Endometrium (tissue), 2 donors: ENCODE results near the gene PRDM16.

Source experiments
- FAIRE-seq: peaks from 2 replicates; lab custom pipeline; 2012; peaks lifted over from hg19 to GRCh38; lab: Jason Lieb, UNC
- donor health status: control.
- donor health status: control.

The PRDM16 gene

DNA sequence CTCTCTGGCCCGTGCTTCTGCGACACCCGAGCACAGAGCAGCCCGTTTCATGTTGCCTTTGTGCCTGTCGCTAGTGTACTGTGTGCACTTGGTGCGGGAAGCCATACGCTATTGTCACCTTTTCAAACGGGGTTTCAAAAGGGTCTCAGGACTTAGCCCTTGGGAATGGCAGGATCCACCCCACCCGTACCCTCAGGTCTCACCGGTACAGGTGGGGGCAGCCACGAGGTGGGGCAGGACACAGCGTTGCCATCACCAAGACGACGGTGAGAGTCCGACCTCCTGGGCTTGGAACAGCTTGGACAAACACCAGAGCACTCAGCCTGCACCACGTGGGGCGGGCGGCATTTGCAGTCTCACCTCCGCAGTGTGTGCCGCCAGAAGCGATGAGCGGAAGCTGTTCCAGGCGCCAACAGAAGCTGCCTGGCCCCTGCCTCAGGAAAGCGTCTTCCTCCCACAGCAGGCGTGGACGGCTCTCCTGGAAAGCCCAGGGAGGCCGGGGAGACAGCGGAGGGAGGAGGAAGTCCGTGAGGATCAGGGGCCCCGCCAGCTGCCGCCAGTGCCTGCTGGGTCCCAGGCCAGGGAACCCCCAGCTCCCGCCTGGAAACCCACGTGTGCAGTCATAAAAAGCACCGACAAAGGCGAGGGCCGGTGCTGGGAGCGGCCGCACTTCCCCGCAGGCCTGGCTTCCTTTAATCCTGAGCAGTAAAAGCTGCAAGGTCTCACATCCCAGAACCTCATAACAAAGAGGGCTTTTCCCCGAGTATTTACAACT lies 254.2 kb downstream of the PRDM16 start:
- no peak for FAIRE-seq

DNA sequence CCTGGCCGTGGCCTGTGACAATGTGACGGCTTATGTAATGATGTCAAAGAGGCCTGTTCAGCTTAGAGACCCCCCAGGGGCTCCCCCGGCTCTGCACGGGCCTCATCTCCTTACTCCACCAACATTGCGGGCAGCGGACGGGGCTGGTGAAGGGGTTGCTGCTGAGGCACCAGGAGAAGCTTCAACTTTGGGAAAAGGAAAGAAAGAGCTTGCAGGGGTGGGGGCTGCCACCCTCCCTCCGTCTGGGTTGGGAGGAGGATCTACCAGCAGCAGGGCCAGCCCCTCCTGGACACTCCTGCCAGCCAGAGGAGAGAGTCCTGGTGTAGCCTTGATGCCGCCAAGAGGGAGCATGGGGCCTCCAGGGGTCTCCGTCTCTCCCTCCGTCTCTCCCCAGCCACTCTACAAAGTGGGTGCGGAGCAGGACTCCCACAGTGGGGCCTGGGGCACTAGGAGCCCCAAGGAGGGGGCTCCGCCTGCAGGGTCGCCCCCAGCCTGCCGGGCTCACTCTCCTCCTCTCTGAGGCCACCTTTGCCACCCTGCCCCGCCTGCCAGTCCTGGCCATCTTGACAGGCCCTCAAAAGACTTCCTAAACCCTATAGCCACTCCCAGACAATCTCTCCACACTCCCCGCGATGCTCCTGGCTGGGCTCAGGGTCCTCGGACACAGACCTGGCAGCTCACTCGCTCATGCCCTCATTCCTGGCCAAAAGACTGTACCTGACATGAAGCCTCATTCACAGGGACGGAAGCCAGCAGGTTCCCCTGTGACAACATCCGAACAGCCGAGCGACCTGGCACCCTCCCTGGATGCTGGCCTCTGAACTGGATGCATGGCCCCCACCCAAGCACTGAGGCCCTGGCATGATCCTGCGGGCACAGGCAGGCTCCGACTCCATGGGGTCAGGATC lies 255.0 kb downstream of the PRDM16 start:
- no peak for FAIRE-seq

DNA sequence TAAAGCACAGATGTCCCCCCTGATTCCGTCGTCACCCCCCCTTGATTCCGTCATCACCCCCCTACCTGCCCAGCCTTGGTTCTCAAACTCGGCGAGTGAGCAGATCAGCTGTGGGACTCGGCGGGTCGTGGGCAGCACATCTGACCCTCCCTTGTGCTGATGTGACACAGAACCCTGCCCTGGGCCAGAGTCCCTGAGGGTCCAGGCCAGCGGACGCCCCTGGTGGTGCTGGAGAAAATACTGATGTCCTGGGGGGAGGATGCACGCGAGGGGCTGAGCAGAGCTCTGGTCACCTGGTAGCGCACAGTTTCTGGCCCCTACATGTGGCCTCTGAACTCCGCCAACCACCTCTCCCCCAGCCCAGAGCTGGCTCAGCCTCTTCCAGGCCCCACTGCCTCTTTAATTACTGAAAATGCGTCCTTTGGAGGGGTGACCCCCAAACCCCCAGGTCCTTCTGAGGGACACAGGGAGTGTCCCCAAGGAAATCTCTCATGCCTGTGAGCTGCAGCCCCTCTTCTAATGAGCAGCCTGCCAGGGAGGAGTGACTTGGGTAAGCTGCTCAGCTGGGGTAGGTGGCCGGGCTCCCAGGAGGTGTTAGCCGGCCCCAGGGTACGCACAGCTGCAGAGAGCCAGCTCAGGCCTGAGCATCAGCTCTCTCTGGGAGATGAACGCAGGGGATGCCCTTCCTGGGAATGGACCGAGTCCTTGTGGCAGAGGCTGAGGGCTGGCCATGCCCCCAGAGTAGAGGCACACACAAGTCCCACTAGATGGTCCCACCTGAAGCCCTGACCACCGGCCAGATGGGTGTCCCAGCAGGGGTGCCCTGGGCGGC lies 255.9 kb downstream of the PRDM16 start:
- no peak for FAIRE-seq

DNA sequence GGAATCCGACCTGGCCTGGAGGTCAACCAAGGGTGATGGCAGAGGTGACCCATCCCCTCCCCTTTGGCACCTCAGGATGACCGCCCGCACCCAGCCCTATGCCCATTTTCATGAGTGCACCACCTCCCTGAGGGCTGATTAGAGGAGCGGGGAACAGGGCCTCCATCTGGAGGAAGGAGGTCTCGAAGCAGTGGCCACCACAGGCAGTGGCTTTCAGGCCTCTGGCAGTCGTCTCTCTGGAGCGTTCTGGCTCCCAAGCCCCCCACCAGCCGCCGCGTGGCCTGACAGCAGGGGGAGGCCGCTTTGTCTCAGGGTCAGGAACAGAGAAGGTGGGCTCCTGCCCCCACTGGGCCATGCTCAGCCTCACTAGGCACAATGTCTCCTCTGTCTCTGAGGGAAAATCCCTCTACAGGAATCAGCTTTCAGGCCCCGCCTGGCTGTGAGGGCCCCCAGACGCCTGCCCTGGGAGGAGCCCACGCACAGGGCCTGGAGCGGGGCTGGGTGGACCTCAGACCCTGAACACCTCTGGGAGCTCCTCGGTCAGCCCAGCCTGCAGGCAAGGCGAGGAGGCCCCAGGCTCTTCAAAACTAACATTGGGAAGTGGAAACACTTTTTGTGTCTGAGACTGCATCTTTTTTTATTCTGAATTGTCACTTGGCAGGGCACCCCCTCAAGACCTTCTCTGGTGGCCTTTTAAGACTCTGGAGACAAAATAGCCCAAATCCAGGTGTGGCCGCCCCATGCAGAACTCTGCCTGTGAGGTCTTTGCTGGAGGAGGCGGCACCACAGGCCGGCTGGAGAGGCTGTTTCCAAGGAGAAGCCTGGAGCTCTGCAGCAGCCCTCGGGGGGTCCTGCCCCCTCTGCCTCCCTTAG lies 257.7 kb downstream of the PRDM16 start:
- FAIRE-seq: no peak

DNA sequence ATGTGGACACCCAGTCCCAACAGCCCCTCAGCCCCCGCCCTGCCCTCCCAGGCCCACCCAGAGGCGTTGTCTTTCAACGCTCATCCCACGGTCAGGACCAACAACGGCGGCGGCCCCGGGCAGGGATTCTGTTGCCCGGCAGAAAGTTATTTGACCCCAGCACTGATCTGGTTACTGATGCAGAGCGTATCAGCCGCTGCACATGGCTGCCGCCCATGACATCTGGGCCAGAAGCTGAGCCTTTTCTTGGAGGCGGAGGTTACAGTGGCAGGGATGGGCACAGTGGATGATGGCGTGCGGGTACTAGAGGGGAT lies 258.3 kb downstream of the PRDM16 start:
- FAIRE-seq: no peak

DNA sequence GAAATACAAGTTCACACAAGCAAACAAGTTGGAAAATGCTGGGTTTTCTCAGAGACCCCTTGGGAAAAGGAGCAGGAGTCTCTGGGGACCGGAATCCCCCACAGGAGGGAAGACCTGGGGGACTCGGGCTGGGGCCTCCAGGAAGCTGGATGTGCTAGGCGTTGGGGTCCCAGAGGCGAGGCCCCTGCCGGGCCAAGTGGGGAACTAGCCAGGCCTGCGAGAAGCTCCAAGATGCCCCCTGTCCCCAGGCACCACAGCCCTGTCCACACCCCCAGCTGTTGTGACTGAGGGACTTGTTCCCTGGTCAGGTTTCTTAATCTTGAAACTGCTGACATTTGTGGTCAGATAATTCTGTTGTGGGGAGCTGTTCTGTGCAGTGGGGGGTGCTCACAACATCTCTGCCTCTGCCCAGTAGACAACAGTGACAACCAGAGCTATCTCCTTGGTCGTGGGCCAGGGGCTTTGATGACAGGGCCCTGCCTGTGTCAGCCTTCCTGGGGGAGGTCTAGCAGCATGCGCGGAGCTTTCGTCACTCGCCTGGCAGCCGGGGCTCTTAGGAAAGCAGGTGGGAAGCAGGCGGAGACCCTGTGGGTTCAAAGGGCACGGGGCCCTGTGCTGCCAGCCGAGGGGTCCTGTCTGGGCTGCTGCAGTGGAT lies 259.1 kb downstream of the PRDM16 start:
- no peak for FAIRE-seq

DNA sequence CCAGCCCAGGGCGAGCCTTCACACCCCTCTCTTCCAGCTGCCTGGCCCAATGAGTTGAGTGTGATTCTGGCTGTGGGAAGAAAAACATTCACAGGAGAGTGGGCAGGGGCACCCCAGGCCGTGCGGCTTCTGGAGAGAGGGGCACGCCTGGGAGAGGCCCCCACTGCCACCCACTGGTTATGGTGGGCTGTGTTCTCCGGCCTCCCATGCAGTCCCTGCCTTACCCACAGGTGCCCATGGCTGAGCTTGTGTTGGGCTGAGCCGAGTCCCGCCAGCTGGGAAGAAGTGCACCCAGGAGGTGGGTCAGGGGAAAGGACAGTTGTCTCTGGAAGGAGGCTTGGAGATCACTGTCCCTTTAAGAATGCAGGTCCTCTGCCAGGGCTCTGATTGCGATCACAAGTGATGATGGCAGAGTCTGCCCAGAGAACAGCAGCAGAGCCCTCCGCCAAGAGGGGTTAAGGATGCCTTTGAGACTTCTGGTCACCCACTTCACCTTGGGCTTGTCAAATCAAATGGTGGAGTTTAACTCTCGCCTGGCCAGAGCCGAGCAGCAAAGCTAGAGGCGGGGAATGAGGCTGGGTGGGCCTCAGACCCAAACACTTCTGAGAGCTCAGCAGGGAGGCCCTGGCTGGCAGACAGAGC lies 260.8 kb downstream of the PRDM16 start:
- FAIRE-seq: no peak

DNA sequence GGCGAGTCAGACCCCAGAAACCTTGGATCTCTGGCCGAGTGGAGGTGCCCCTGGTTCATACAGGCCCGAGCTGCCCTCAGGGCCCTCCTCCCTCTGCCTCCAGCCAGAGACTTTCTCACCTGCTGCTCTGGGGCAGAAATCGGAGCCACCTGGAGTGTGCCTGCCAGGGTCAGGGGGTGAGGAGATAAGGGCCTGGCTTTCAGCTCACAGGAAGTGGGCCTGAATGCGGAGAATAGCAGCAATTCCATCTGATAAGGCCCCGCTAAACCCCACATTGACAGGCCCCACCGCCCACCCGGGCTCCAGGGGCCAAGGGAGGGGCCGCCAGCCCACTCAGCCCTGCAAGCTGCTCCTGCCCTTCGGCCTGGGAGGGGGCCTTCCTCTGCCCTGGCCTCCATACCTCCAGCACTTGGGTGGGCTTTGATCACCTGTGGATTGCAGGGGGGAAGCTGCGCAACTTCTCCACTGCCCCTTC lies 261.8 kb downstream of the PRDM16 start:
- no peak for FAIRE-seq

DNA sequence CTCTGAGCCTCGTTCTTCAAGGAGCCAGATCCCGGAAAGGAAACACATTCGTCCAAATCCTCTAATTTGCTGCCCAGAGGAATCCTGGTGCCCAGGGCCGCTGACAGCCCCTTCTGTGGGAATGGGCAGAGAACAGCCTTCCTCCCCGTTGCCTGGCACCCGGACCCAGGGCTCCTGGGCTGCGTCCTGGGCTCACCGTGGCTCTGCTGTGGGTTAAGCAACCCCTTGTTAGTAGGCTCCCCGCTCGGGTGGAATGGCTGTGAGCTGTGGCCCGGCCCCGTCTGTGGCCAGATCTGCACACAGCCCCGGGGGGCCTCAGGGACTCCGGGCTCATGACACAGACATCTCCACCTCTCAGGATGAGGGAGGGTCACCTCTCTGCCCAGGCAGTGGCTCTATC lies 262.6 kb downstream of the PRDM16 start:
- no peak for FAIRE-seq

DNA sequence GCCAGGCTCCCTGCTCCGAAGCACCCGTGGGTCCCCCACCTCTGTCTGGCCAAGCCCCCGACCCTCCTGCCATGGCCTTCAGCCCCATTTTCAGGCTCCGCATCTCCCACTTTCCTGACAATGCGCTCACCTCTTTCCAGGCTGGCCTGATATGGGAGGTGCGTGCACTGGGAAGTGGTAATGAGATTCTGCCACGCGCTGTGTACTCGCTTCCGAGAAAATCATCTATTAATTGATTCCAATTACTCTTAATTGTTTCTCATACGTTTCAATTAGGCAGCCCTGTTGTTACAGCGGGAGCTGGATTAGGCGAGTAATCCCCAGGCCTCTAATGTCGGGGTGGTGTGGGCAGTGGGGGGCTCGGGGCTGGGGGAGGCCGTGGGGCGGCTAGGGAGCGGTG lies 263.0 kb downstream of the PRDM16 start:
- no peak for FAIRE-seq

DNA sequence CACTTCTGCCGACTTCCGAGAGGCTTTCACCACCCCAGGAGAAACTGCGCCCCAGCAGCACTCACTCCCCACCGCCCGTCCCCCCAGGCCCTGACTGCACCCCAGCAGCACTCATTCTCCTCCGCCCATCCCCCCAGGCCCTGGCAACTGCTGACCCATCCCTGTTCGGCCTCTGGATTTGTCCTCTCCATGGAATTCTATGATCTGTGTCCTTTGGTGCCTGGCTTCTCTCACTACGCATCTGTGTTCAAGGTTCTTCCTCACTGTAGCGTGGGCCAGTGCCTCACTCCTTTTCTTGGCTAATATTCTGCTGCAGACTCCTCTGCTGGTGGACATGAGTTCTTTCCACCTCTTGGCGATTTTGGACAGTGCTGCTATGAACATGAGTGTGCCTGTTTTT lies 263.7 kb downstream of the PRDM16 start:
- FAIRE-seq: no peak

DNA sequence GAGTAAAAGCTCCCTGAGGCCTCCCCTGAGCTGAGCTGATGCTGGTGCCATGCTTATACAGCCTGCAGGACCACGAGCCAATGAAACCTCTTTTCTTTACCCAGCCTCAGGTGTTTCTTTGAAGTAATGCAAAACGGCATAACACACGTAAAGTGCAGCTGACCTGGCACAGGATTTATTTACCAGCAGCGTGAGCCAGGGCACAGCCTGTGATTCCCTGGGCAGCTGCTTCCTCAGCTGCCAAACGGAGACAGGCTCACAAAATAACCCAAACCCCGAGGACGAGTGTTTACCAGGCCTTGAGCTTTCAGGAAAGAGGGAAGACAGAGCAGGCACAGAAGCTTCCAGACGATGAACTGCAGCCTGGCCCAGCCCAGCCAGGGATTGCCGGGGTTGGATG lies 264.9 kb downstream of the PRDM16 start:
- no peak for FAIRE-seq

DNA sequence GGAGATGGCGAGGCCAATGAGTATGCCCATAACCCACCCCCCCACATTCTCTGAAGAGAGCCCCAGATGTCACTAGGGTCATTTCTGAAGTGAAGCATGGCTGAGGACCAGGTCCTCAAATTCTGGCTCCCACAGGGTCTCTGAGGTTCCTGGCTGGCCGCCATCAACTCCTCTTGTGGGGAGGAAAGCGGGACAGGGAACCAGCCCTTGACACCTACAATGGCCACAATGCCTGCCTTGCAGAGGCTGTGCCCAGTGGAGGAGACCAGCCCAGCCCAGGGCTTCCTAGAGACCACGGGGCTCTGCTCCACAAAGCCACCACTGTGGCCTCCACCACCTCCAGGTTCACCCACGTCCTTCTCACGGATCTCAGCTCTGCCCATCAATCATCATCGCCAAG lies 265.4 kb downstream of the PRDM16 start:
- FAIRE-seq: no peak

DNA sequence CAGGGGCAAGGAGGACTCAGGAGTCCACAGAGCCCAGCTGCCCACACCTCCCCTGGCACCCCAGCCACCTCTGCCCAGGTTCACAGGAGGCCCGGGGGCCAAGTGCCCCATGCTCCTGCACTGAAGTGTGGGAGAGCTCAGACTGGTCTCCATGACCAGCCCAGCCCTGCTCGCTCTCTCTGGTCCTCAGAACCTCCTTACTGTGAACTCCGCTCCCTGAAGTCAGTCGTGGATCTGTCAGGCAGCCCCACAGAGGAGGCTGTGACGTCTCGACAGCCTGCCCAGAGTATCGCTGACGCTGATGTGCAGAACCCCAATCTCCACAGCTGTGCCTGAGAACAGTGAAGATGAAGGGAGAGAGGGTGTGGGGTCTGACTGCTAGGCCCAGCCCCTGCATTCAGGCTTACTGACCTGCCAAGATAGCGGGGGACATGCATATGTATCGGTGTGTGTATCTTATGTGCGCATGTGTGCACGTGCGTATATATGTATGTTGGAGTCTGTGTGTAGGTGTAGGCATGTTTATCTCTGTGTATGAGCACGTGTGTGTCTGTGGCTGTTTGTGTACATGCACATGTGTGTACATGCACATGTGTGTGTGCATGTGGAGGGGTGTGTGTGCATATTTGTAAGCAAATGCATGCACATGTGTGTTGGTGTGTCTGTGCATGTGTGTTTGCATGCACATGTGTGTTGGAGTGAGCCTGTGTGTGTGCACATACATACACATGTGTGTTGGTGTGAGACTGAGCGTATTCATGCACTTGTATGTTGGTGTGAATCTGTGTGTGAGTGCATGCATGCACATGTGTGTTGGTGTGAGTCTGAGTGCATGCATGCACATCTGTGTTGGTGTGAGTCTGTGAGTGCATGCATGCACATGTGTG lies 267.0 kb downstream of the PRDM16 start:
- FAIRE-seq: no peak

DNA sequence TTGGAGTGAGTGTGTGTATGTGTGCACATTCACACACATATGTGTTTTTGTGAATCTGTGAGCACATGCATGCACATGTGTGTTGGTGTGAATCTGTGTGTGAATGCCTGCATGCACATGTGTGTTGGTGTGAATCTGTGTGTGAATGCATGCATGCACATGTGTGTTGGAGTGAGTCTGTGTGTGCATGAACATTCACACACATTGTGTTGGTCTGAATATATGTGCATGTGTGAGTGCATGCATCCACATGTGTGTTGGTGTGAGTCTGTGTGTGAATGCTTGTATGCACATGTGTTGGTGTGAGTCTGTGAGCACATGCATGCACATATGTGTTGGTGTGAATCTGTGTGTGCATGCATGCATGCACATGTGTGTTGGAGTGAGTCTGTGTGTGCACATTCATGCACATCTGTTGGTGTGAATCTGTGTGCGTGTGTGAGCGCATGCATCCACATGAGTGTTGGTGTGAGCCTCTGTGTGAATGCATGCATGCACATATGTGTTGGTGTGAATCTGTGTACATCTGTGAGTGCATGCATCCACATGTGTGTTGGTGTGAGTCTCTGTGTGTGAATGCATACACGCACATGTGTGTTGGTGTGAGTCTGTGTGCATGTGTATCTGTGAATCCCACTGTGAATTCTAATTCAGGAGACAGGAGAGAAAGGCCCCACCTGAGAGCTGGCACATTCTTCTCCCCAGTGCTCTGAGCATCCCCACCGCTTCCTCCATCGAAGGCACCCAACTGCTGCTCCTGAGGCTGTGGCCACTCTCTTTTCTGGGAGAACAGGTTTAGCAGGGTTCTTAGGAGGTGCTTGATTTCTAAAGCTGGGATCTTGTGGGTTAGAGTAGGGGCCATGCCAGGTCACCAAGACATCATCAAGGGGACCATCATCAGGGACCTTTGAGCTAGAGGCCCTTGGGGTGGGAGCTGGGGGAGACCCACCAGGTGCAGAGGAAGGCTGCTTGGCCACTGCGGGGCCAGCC lies 267.9 kb downstream of the PRDM16 start:
- no peak for FAIRE-seq

DNA sequence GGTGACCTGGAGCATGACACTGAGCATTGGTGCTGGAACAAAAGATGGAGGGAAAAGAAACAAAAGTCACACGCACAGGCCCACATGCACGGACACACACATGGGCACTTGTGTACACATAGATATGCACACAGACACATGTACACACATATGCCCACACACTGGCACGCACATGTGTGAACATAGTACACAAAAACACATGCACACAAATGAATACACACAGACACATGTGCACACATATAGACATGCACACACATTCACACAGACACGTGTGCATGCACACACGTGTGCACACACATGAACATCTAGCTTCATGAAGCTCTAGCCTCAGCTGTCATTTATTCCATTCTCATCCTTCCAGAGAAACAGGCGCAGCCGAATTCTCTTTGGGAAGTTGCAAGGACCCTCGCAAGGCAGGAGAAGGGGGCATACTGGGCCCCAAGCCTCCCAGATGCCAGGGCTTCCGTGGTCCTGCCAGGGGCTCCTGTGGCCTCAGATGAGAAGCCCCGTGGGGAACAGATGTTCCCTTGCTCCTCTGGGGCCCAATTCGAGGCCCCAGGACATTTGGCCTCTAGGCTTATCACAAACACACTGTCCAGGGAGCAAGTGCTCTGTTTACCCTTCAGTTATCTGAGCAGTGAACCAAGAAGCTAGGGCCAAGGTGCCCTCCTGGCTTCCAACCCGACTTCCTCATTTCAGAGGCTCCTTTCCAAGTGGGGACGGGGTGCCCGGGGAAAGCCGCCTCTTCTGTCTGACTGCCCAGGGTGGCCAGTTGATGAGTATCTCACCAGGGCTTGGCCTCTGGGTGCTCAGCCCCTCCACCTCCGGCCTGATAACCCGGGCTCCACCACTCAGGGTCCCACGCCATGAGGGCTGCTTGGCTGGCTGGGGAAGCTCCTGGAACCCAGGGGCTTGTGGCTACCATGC lies 269.1 kb downstream of the PRDM16 start:
- FAIRE-seq: no peak

DNA sequence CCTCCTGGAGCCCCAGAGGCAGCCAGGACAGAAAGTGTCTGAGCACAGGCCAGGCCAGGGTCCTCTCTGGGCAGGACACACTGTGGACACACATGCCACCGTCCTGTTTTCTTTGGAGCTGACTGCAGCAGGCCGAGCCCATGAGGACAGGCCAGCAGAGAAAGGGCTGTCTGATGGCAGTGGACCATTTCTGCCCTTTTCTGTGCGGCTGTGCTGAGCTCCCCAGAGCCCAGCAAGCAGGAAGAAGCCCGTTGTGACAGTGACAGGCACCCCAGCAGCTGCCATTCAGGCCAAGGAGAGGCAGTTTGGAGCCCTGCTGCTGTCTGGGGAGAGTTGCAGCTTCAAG lies 269.7 kb downstream of the PRDM16 start:
- no peak for FAIRE-seq
